ENCODE results near the gene ODF4. TPM values are rescaled to one million over a fixed set of nuclear protein-coding genes. Genes with fewer than 3 reads are reported as not detected.

Gene ODF4
- polyA plus RNA-seq, 4 donors: not detected

- Histone ChIP-seq H3K27ac (ENCODE audit: low read depth in 1 of 3, low read length in 2 of 3) (no peak overlapping the region), H3K9me3 (ENCODE audit: control insufficient read depth in 2 of 2, insufficient read depth in 1 of 2, low read depth in 1 of 2, low read length in 1 of 2) (no peaks in the 10 kb centered on the region), H3K4me3 (ENCODE audit: low read depth in 1 of 3, low read length in 3 of 3) (no peak overlapping the region), H3K4me1 (ENCODE audit: control insufficient read depth in 3 of 3, insufficient read depth in 2 of 3, low read depth in 1 of 3, low read length in 2 of 3) (no peaks in the 10 kb centered on the region), H3K36me3 (ENCODE audit: control insufficient read depth in 3 of 3, insufficient read depth in 2 of 3, low read depth in 1 of 3, low read length in 3 of 3) (peaks cover 0 to 2% (median 0%) of the 10 kb centered on the region in 3 donors), H3K27me3 (ENCODE audit: control insufficient read depth in 3 of 3, insufficient read depth in 3 of 3, low read length in 3 of 3) (peaks cover 0 to 31% (median 3%) of the 10 kb centered on the region in 3 donors)
- WGBS, 3 donors: 64 to 79% (median 76%) methylated on average over 6 of the region's 6 CpGs
- FAIRE-seq (no peak), DNase-seq (peak in 1 of 2 donors; percentile 1)
These were observed 18.6 kb upstream of the ODF4 start for GRCh38 chr17:8320990-8321389.

GRCh38 chr17:8322061-8322460 is 17.6 kb upstream of the ODF4 start:
- DNase-seq: no peak
- H3K27ac ChIP-seq (ENCODE audit: low read depth in 1 of 3, low read length in 2 of 3): no peak overlapping the region
- H3K27me3 ChIP-seq (ENCODE audit: control insufficient read depth in 3 of 3, insufficient read depth in 3 of 3, low read length in 3 of 3): peaks cover 0 to 29% (median 0%) of the 10 kb centered on the region in 3 donors
- H3K4me1 ChIP-seq (ENCODE audit: control insufficient read depth in 3 of 3, insufficient read depth in 2 of 3, low read depth in 1 of 3, low read length in 2 of 3): peaks cover 0 to 6% (median 2%) of the 10 kb centered on the region in 3 donors
- no peaks in the 10 kb centered on the region for H3K36me3 ChIP-seq (ENCODE audit: control insufficient read depth in 3 of 3, insufficient read depth in 2 of 3, low read depth in 1 of 3, low read length in 3 of 3)
- WGBS, 3 donors: 58 to 73% (median 61%) methylated on average over 8 of the region's 8 CpGs
- H3K9me3 ChIP-seq (ENCODE audit: control insufficient read depth in 2 of 2, insufficient read depth in 1 of 2, low read depth in 1 of 2, low read length in 1 of 2): no peaks in the 10 kb centered on the region
- H3K4me3 ChIP-seq (ENCODE audit: low read depth in 1 of 3, low read length in 3 of 3): no peak overlapping the region
- no peak for FAIRE-seq

- peaks cover 0 to 27% (median 0%) of the 10 kb centered on the region in 3 donors for H3K27me3 ChIP-seq (ENCODE audit: control insufficient read depth in 3 of 3, insufficient read depth in 3 of 3, low read length in 3 of 3)
- no peak for FAIRE-seq
These were observed 15.5 kb upstream of the ODF4 start for GRCh38 chr17:8324132-8324531.

DNA sequence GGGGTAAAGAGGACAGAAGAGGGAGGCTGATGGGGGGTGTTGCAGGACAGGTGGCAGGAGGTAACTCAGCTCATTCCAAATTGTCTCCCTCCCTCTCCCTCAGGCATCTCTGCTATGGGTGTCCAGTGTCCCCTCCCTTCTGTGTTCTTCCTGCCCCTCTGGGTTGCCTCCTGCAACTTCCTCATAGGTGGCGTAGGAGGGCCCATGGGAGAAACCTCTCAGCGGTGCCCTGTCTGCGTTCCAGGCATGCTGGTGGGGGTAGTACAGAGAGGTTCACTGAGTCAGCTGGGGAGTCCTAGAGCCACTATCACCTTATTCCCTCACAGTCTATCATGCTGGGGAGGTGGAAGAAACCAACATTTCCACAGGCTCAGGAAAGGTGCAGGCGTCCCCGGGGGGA is 14.7 kb upstream of the ODF4 start:
- Histone ChIP-seq H3K27ac (ENCODE audit: low read depth in 1 of 3, low read length in 2 of 3) (no peak overlapping the region), H3K4me1 (ENCODE audit: control insufficient read depth in 3 of 3, insufficient read depth in 2 of 3, low read depth in 1 of 3, low read length in 2 of 3) (peaks cover 0 to 9% (median 6%) of the 10 kb centered on the region in 3 donors), H3K9me3 (ENCODE audit: control insufficient read depth in 2 of 2, insufficient read depth in 1 of 2, low read depth in 1 of 2, low read length in 1 of 2) (no peaks in the 10 kb centered on the region), H3K27me3 (ENCODE audit: control insufficient read depth in 3 of 3, insufficient read depth in 3 of 3, low read length in 3 of 3) (peaks cover 0 to 27% (median 0%) of the 10 kb centered on the region in 3 donors), H3K4me3 (ENCODE audit: low read depth in 1 of 3, low read length in 3 of 3) (no peak overlapping the region), H3K36me3 (ENCODE audit: control insufficient read depth in 3 of 3, insufficient read depth in 2 of 3, low read depth in 1 of 3, low read length in 3 of 3) (no peaks in the 10 kb centered on the region)
- DNase-seq (no peak), FAIRE-seq (no peak)
- 51 to 73% (median 59%) methylated on average over 5 of the region's 5 CpGs for WGBS, 3 donors

More at GRCh38 chr17:8324132-8324531, 15.5 kb upstream of the ODF4 start:
- Histone ChIP-seq H3K4me3 (ENCODE audit: low read depth in 1 of 3, low read length in 3 of 3) (no peak overlapping the region), H3K9me3 (ENCODE audit: control insufficient read depth in 2 of 2, insufficient read depth in 1 of 2, low read depth in 1 of 2, low read length in 1 of 2) (no peaks in the 10 kb centered on the region), H3K36me3 (ENCODE audit: control insufficient read depth in 3 of 3, insufficient read depth in 2 of 3, low read depth in 1 of 3, low read length in 3 of 3) (no peaks in the 10 kb centered on the region), H3K27ac (ENCODE audit: low read depth in 1 of 3, low read length in 2 of 3) (no peak overlapping the region), H3K4me1 (ENCODE audit: control insufficient read depth in 3 of 3, insufficient read depth in 2 of 3, low read depth in 1 of 3, low read length in 2 of 3) (peaks cover 0 to 9% (median 6%) of the 10 kb centered on the region in 3 donors)
- WGBS, 3 donors: 68 to 79% (median 73%) methylated on average over 5 of the region's 5 CpGs
- DNase-seq: no peak

- Histone ChIP-seq H3K9me3 (ENCODE audit: control insufficient read depth in 2 of 2, insufficient read depth in 1 of 2, low read depth in 1 of 2, low read length in 1 of 2) (no peaks in the 10 kb centered on the region), H3K27ac (ENCODE audit: low read depth in 1 of 3, low read length in 2 of 3) (peak overlapping the region in 2 of 3 donors; percentile 56 to 75), H3K4me3 (ENCODE audit: low read depth in 1 of 3, low read length in 3 of 3) (peak overlapping the region in 2 of 3 donors; percentile 24 to 56), H3K4me1 (ENCODE audit: control insufficient read depth in 3 of 3, insufficient read depth in 2 of 3, low read depth in 1 of 3, low read length in 2 of 3) (peaks cover 0 to 9% (median 6%) of the 10 kb centered on the region in 3 donors), H3K36me3 (ENCODE audit: control insufficient read depth in 3 of 3, insufficient read depth in 2 of 3, low read depth in 1 of 3, low read length in 3 of 3) (no peaks in the 10 kb centered on the region), H3K27me3 (ENCODE audit: control insufficient read depth in 3 of 3, insufficient read depth in 3 of 3, low read length in 3 of 3) (peaks cover 0 to 27% (median 0%) of the 10 kb centered on the region in 3 donors)
- DNase-seq (peak in 1 of 2 donors; percentile 64), FAIRE-seq (no peak)
- WGBS, 3 donors: 1 to 3% (median 3%) methylated on average over 47 to 48 of the region's 48 CpGs
These were observed 12.9 kb upstream of the ODF4 start for GRCh38 chr17:8326511-8327302.

DNA sequence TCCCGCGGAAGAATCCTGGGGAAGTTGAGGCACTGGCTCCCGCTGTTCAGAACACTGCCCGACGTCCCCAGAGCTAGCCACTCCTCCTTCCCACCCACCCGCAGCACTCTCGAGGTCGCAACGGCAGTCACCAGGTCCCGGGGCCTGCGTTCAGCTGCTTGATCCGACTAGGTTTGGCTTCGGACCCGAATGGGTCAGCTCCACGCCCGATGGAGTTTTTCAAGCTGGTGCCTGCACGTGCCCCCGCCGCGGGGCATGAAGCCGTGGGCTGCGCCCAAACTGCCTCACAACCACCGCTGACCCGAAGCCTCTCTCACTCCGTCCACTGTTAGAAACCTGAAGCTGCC is 12.4 kb upstream of the ODF4 start:
- Histone ChIP-seq H3K4me3 (ENCODE audit: low read depth in 1 of 3, low read length in 3 of 3) (peak overlapping the region in 2 of 3 donors; percentile 24 to 56), H3K27me3 (ENCODE audit: control insufficient read depth in 3 of 3, insufficient read depth in 3 of 3, low read length in 3 of 3) (peaks cover 0 to 27% (median 0%) of the 10 kb centered on the region in 3 donors), H3K9me3 (ENCODE audit: control insufficient read depth in 2 of 2, insufficient read depth in 1 of 2, low read depth in 1 of 2, low read length in 1 of 2) (no peaks in the 10 kb centered on the region), H3K27ac (ENCODE audit: low read depth in 1 of 3, low read length in 2 of 3) (peak overlapping the region in 1 of 3 donors; percentile 56), H3K36me3 (ENCODE audit: control insufficient read depth in 3 of 3, insufficient read depth in 2 of 3, low read depth in 1 of 3, low read length in 3 of 3) (no peaks in the 10 kb centered on the region), H3K4me1 (ENCODE audit: control insufficient read depth in 3 of 3, insufficient read depth in 2 of 3, low read depth in 1 of 3, low read length in 2 of 3) (peaks cover 0 to 9% (median 6%) of the 10 kb centered on the region in 3 donors)
- WGBS, 3 donors: 20 to 24% (median 21%) methylated on average over 25 of the region's 25 CpGs
- FAIRE-seq: no peak
- no peak for DNase-seq

DNA sequence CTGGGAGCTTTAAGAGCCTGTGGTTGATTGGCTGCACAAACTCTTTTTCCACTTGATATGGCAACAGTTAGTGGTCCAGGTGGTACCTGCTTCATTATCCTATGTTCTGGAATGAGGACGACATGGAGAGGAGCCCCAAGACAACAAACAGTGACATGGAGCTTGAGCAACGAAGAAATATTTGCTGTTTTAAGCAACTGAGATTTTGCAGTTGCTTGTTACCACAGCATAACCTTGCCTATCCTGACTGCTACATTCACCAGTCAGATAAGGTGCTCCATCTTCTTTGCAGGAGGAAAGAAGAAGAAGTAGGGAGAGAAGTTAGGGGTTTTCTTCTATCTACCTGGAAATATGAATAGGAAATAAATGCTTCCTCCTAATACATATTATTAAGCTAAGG is 7.5 kb upstream of the ODF4 start:
- FAIRE-seq: no peak

DNA sequence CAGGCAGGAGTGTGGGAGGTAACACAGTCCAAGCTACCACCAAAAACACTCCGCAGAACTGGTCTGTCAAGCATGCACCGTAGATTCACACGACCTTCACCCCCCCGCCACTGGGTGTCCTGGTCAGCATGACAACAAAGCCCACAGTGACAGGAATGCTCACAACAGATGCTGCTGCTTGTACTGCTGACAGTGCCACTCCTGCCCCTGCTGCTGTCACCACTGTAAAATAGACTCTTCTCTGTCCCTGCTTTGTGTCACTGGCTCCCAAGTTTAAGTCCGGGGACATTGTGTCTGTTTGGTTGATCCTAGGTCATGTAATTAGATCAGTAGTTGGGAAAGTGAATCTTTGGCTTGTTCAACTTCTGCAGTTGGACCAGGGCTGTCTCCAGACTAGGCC is 7.0 kb upstream of the ODF4 start:
- FAIRE-seq: no peak
- H3K4me1 ChIP-seq (ENCODE audit: control insufficient read depth in 3 of 3, insufficient read depth in 2 of 3, low read depth in 1 of 3, low read length in 2 of 3): no peaks in the 10 kb centered on the region
- 28 to 62% (median 55%) methylated on average over 5 of the region's 5 CpGs for WGBS, 3 donors
- H3K9me3 ChIP-seq (ENCODE audit: control insufficient read depth in 2 of 2, insufficient read depth in 1 of 2, low read depth in 1 of 2, low read length in 1 of 2): no peaks in the 10 kb centered on the region
- H3K27ac ChIP-seq (ENCODE audit: low read depth in 1 of 3, low read length in 2 of 3): no peak overlapping the region
- peak in 1 of 2 donors; percentile 16 for DNase-seq
- H3K4me3 ChIP-seq (ENCODE audit: low read depth in 1 of 3, low read length in 3 of 3): no peak overlapping the region
- no peaks in the 10 kb centered on the region for H3K36me3 ChIP-seq (ENCODE audit: control insufficient read depth in 3 of 3, insufficient read depth in 2 of 3, low read depth in 1 of 3, low read length in 3 of 3)
- peaks cover 0 to 5% (median 0%) of the 10 kb centered on the region in 3 donors for H3K27me3 ChIP-seq (ENCODE audit: control insufficient read depth in 3 of 3, insufficient read depth in 3 of 3, low read length in 3 of 3)

More for the DNA sequence above, 7.5 kb upstream of the ODF4 start:
- Histone ChIP-seq H3K27me3 (ENCODE audit: control insufficient read depth in 3 of 3, insufficient read depth in 3 of 3, low read length in 3 of 3) (peaks cover 0 to 10% (median 0%) of the 10 kb centered on the region in 3 donors), H3K27ac (ENCODE audit: low read depth in 1 of 3, low read length in 2 of 3) (no peak overlapping the region), H3K9me3 (ENCODE audit: control insufficient read depth in 2 of 2, insufficient read depth in 1 of 2, low read depth in 1 of 2, low read length in 1 of 2) (no peaks in the 10 kb centered on the region), H3K4me3 (ENCODE audit: low read depth in 1 of 3, low read length in 3 of 3) (no peak overlapping the region), H3K4me1 (ENCODE audit: control insufficient read depth in 3 of 3, insufficient read depth in 2 of 3, low read depth in 1 of 3, low read length in 2 of 3) (peaks cover 0 to 3% (median 3%) of the 10 kb centered on the region in 3 donors), H3K36me3 (ENCODE audit: control insufficient read depth in 3 of 3, insufficient read depth in 2 of 3, low read depth in 1 of 3, low read length in 3 of 3) (no peaks in the 10 kb centered on the region)
- no peak for DNase-seq
- WGBS, 3 donors: 74 to 82% (median 82%) methylated on average over 2 of the region's 2 CpGs

Data from small intestine (tissue), 7 donors.